ENCODE results near the gene NF2. TPM values are rescaled to one million over a fixed set of nuclear protein-coding genes. Genes with fewer than 3 reads are reported as not detected.

Gene NF2
- total and polyA plus RNA-seq, 3 donors from 2014 or later = 23.4 to 45.2 (median 32.5) TPM

DNA sequence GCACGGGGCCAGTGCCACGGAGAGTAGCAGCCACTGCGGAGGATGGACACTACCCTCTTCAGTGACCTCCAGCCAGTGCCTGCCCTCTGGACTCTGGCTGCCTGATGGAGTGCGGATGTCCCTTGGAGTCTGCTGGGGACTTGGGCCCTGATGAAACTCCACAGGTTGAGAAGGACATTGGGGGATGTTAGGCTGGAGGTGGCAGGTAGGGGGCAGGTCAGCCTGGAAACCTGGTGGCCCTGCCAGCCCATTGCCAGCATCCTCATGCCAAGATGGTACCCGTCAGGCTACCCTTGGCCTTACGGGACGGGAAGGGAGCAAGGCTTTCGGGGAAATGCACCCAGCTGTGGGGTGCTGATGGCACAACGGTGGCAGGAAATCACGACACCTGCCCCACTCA is 120.3 kb downstream of the NF2 start:
- no peaks in the 10 kb centered on the region for H3K9me3 ChIP-seq
- no peaks in the 10 kb centered on the region for H3K36me3 ChIP-seq (ENCODE audit: low read depth, missing control alignments)
- intact Hi-C loops (cut with DNase I; ENCODE audit: low total_unique reads) = no loop called here
- WGBS, 2 donors = 97 to 98% methylated on average over 10 of the region's 10 CpGs
- H3K4me3 ChIP-seq = no peak overlapping the region
- H3K27ac ChIP-seq = no peak overlapping the region
- H3K27me3 ChIP-seq = peaks cover 4% of the 10 kb centered on the region
- H3K4me1 ChIP-seq = peaks cover 4% of the 10 kb centered on the region
- DNase-seq = no peak
- no peak for TF ChIP-seq POLR2A (IDR thresholded peaks at IDR 0.05)
- no peak for TF ChIP-seq CTCF (IDR thresholded peaks at IDR 0.05)

DNA sequence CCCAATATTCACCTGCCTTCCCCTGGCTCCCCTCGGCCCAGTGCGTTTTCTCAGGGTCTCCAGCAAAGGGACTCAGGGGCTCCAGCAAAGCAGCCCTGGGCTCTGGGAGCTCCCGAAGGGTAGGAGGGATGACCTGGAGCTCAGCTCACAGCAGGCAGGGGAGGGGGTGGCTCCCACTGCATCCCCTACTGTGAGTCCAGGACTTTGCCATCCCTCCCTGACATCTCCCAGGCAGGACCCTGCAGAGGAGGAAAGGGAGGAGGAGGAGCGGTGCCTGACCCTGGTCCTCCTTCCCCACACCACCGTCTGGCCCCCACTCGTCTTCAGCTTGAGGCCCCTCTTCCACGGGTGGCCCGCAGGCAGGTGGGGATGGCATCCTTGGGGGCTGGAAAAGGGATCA is 121.4 kb downstream of the NF2 start:
- Histone ChIP-seq H3K9me3 (no peaks in the 10 kb centered on the region), H3K4me1 (peaks cover 4% of the 10 kb centered on the region), H3K36me3 (ENCODE audit: low read depth, missing control alignments) (no peaks in the 10 kb centered on the region), H3K4me3 (no peak overlapping the region), H3K27ac (no peak overlapping the region), H3K27me3 (no peaks in the 10 kb centered on the region)
- 70 to 78% methylated on average over 5 to 8 of the region's 8 CpGs for WGBS, 2 donors
- no peak for DNase-seq
- TF ChIP-seq POLR2A (IDR thresholded peaks at IDR 0.05) (no peak), CTCF (IDR thresholded peaks at IDR 0.05) (no peak)
- intact Hi-C loops (cut with DNase I; ENCODE audit: low total_unique reads) = no loop called here

DNA sequence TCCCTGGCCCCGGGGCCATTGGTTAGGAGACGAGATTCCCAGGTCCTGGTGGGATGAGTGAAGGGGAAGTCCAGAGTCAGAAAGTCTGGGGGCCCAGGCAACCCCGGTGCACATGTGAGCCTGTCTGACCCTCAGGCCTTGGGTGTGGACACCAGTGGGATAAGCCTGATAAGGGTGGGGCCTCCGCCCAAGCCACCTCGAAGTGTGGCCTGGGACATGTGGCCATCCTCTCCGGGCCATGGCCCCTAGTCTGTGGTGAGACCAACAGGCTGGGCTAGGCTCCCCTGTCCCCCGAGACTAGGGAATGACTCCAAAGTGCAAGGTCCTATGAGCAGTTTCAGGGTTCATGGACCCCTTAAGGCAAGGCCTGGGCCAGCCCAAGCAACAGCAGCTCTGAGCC is 122.7 kb downstream of the NF2 start:
- H3K36me3 ChIP-seq (ENCODE audit: low read depth, missing control alignments) = no peaks in the 10 kb centered on the region
- H3K9me3 ChIP-seq = no peaks in the 10 kb centered on the region
- no peak overlapping the region for H3K27ac ChIP-seq
- DNase-seq = no peak
- WGBS, 2 donors = 88 to 89% methylated on average over 3 to 7 of the region's 7 CpGs
- intact Hi-C loops (cut with DNase I; ENCODE audit: low total_unique reads) = no loop called here
- H3K27me3 ChIP-seq = no peaks in the 10 kb centered on the region
- H3K4me1 ChIP-seq = peaks cover 4% of the 10 kb centered on the region
- no peak overlapping the region for H3K4me3 ChIP-seq
- TF ChIP-seq CTCF (IDR thresholded peaks at IDR 0.05) = no peak
- no peak for TF ChIP-seq POLR2A (IDR thresholded peaks at IDR 0.05)

DNA sequence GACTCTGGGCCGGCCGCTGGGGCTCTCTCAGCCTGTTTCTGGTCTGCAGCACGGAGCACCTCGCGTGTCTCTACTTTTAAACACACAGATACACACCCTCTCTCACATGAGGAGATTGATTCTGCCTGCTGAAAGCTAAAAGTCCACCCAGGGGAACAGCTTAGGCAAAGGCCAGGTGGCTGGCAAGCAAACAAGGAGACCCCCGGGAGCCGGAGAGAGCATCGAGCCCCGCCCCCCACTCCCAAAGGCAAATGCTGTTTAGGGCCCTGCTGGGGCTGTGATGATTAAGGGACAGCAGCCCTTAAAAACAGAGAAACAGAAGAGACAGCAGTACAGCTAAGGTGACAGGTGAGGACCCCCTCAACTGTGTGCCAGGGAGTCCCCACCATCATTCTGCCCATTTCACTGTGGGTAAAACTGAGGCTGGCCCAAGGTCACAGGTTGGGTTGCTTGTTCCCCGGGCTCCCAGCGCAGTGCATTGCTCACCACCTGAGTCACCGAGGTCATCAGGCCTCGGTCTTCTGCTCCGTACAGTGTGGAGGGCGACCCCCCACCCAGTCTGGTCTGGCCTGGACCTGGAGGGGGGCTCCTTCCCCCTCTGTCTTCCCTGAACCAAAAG is 123.2 kb downstream of the NF2 start:
- Histone ChIP-seq H3K9me3 (no peaks in the 10 kb centered on the region), H3K4me1 (peaks cover 4% of the 10 kb centered on the region), H3K27me3 (no peaks in the 10 kb centered on the region), H3K4me3 (no peak overlapping the region), H3K36me3 (ENCODE audit: low read depth, missing control alignments) (no peaks in the 10 kb centered on the region), H3K27ac (no peak overlapping the region)
- no peak for TF ChIP-seq POLR2A (IDR thresholded peaks at IDR 0.05)
- TF ChIP-seq CTCF (IDR thresholded peaks at IDR 0.05) = no peak
- WGBS, 2 donors = 58 to 68% methylated on average over 10 to 15 of the region's 15 CpGs
- DNase-seq = no peak
- intact Hi-C loops (cut with DNase I; ENCODE audit: low total_unique reads) = no loop called here

- Histone ChIP-seq H3K9me3 (no peaks in the 10 kb centered on the region), H3K36me3 (ENCODE audit: low read depth, missing control alignments) (no peaks in the 10 kb centered on the region), H3K27ac (no peak overlapping the region), H3K4me3 (no peak overlapping the region), H3K27me3 (no peaks in the 10 kb centered on the region), H3K4me1 (peaks cover 4% of the 10 kb centered on the region)
- intact Hi-C loops (cut with DNase I; ENCODE audit: low total_unique reads) = no loop called here
- WGBS, 2 donors = 19 to 42% methylated on average over 10 to 17 of the region's 17 CpGs
- peak; percentile 51 for DNase-seq
- no peak for TF ChIP-seq POLR2A (IDR thresholded peaks at IDR 0.05)
- peak in 2 of 3 experiments; percentile 10 to 27 for TF ChIP-seq CTCF (IDR thresholded peaks at IDR 0.05)
Observed at GRCh38 chr22:29727131-29727523, 123.7 kb downstream of the NF2 start.

Data from testis (tissue), 3 donors.